Spinal cord (tissue), 10 donors: ENCODE measurements around the gene THRA. TPM values are rescaled to one million over a fixed set of nuclear protein-coding genes. Genes with fewer than 3 reads are reported as not detected.
"Not testable (repeated sequence)": the region's sequence is repeated elsewhere in the genome, so short reads cannot be mapped to it uniquely, and the experiment has no call there.

Experiments
- DNase-seq, 6 donors: peaks; one replicate each; pipeline versions ENCODE4 v3.0.0 to v3.0.0-alpha.2; 2013 to 2015; ENCODE audit warnings: low spot score in 6 of 6, low read depth in 4 of 6
- H3K27ac ChIP-seq: one replicate; pipeline ENCODE4 v1.5.1; 2013; ENCODE audit warnings: low read depth, low read length, control low read depth
- H3K27me3 ChIP-seq: one replicate; pipeline ENCODE4 v1.6.1; 2013; ENCODE audit warnings: low read length; ENCODE audit not compliant: control insufficient read depth, insufficient read depth
- H3K36me3 ChIP-seq: one replicate; pipeline ENCODE4 v1.6.1; 2013; ENCODE audit warnings: low read length; ENCODE audit not compliant: control insufficient read depth, insufficient read depth
- H3K4me1 ChIP-seq: one replicate; pipeline ENCODE4 v1.6.1; 2013; ENCODE audit warnings: low read length; ENCODE audit not compliant: control insufficient read depth, insufficient read depth
- H3K4me3 ChIP-seq: one replicate; pipeline ENCODE4 v1.5.1; 2013; ENCODE audit warnings: low read depth, low read length, control low read depth
- H3K9me3 ChIP-seq: one replicate; pipeline ENCODE4 v1.6.1; 2013; ENCODE audit warnings: low read length; ENCODE audit not compliant: control insufficient read depth, insufficient read depth
- WGBS: methylation state at CpG from one replicate; pipeline ENCODE4 v1.1.5; 2013; ENCODE audit warnings: missing lambda C conversion rate; ENCODE audit not compliant: insufficient coverage; 5-methylcytosine and 5-hydroxymethylcytosine counted together
- polyA plus RNA-seq, 2 donors: library from polyadenylated mRNA; unstranded; fragments of 120-200 nt; gene quantifications; one replicate each; pipeline ENCODE4 v1.2.1, GENCODE V29; 2013; ENCODE audit not compliant: insufficient read length in 2 of 2
- small RNA-seq: library from RNA; depleted of rRNA; stranded (forward); fragments of <200 nt; gene quantifications from one replicate; pipeline ENCODE3, GENCODE V24; 2014; ENCODE audit warnings: low replicate concordance
- total RNA-seq, 2 donors: library from RNA; depleted of rRNA in 1 of 2; stranded (reverse); fragments of 120-200 nt in 1 of 2; fragments of >200 nt in 1 of 2; gene quantifications; one replicate each; pipeline versions ENCODE4 v1.2.3 to v1.2.4, GENCODE V29; 2013 to 2014
- donor health status: healthy.

THRA gene
- total and polyA plus RNA-seq, 4 donors: 80.1 to 252 (median 197) TPM

- peak in 2 of 6 donors; percentile 66 to 86 for DNase-seq
- Histone ChIP-seq H3K36me3 (peaks cover 34% of the 10 kb centered on the region), H3K4me1 (peaks cover 18% of the 10 kb centered on the region), H3K27me3 (no peaks in the 10 kb centered on the region), H3K27ac (peak overlapping the region; percentile 75), H3K9me3 (no peaks in the 10 kb centered on the region), H3K4me3 (peak overlapping the region; percentile 58)
- 0% methylated on average over 1 of the region's 9 CpGs for WGBS
Observed at GRCh38 chr17:40124279-40125141, 61.7 kb downstream of the THRA start.

- whole genome bisulfite sequencing: no CpG with 5 or more reads among the region's 5 CpGs
- H3K27me3 ChIP-seq: no peaks in the 10 kb centered on the region
- H3K4me1 ChIP-seq: peaks cover 5% of the 10 kb centered on the region
- no peak for DNase-seq
- peaks cover 69% of the 10 kb centered on the region for H3K36me3 ChIP-seq
- no peak overlapping the region for H3K27ac ChIP-seq
- H3K9me3 ChIP-seq: no peaks in the 10 kb centered on the region
- H3K4me3 ChIP-seq: no peak overlapping the region
Observed at GRCh38 chr17:40129498-40129897, 66.7 kb downstream of the THRA start.

- no peak overlapping the region for H3K27ac ChIP-seq
- no peak overlapping the region for H3K4me3 ChIP-seq
- H3K9me3 ChIP-seq: no peaks in the 10 kb centered on the region
- 100% methylated on average over 1 of the region's 7 CpGs for WGBS
- H3K36me3 ChIP-seq: peaks cover 73% of the 10 kb centered on the region
- H3K27me3 ChIP-seq: no peaks in the 10 kb centered on the region
- H3K4me1 ChIP-seq: peaks cover 2% of the 10 kb centered on the region
- no peak for DNase-seq
Observed at GRCh38 chr17:40130352-40131042, 67.7 kb downstream of the THRA start.

- Histone ChIP-seq H3K36me3 (peaks cover 67% of the 10 kb centered on the region), H3K27me3 (no peaks in the 10 kb centered on the region), H3K4me1 (peaks cover 6% of the 10 kb centered on the region), H3K27ac (no peak overlapping the region), H3K9me3 (no peaks in the 10 kb centered on the region), H3K4me3 (no peak overlapping the region)
- WGBS: 94% methylated on average over 5 of the region's 7 CpGs
- DNase-seq: no peak
Observed at GRCh38 chr17:40134184-40134583, 71.4 kb downstream of the THRA start.

- Histone ChIP-seq H3K4me3 (no peak overlapping the region), H3K9me3 (no peaks in the 10 kb centered on the region), H3K27me3 (no peaks in the 10 kb centered on the region), H3K36me3 (peaks cover 59% of the 10 kb centered on the region), H3K4me1 (peaks cover 11% of the 10 kb centered on the region), H3K27ac (no peak overlapping the region)
- peak in 1 of 6 donors; percentile 4 for DNase-seq
- WGBS: 96% methylated on average over 3 of the region's 3 CpGs
Observed at GRCh38 chr17:40135817-40136216, 73.1 kb downstream of the THRA start.

- H3K9me3 ChIP-seq: no peaks in the 10 kb centered on the region
- 19% methylated on average over 10 of the region's 14 CpGs for WGBS
- peak overlapping the region; percentile 69 for H3K4me3 ChIP-seq
- H3K36me3 ChIP-seq: peaks cover 50% of the 10 kb centered on the region
- no peak for DNase-seq
- H3K27ac ChIP-seq: peak overlapping the region; percentile 99
- H3K27me3 ChIP-seq: no peaks in the 10 kb centered on the region
- peaks cover 11% of the 10 kb centered on the region for H3K4me1 ChIP-seq
Observed at GRCh38 chr17:40139566-40140058, 76.8 kb downstream of the THRA start.

- not testable (repeated sequence) for H3K27me3 ChIP-seq, H3K4me3 ChIP-seq, H3K9me3 ChIP-seq, H3K27ac ChIP-seq, DNase-seq
- Histone ChIP-seq H3K4me1 (peaks cover 16% of the 10 kb centered on the region), H3K36me3 (peaks cover 54% of the 10 kb centered on the region)
- WGBS: 100% methylated on average over 1 of the region's 3 CpGs
Observed at GRCh38 chr17:40143166-40143565, 80.4 kb downstream of the THRA start.

Small RNA genes within 50 kb of the gene (small RNA-seq; reads per million reads assigned to genes)
- gene SNORD124: 1,112 reads per million, percentile 99 among the genes with 10 or more reads in this experiment

Other genes with a start within 250 kb of the THRA start
- gene IKZF3, start 198.7 kb upstream of the THRA start, total RNA-seq: under 1 TPM; 0.17 to 0.30 TPM
- gene IKZF3, start 198.7 kb upstream of the THRA start, polyA plus RNA-seq: under 1 TPM; 0.08 to 0.20 TPM
- gene ZPBP2, start 194.8 kb upstream of the THRA start, total RNA-seq: not detected
- not detected for gene ZPBP2, start 194.8 kb upstream of the THRA start, polyA plus RNA-seq
- gene GSDMB, start 144.3 kb upstream of the THRA start, total RNA-seq: 1 to 10 TPM; 7.9 to 8.8 TPM
- 10 to 100 TPM; 11.3 to 26.2 TPM for gene GSDMB, start 144.3 kb upstream of the THRA start, polyA plus RNA-seq
- 100 to 1,000 TPM in 1 of 2 donors, 10 to 100 TPM in 1; 42.2 to 154 TPM for gene ORMDL3, start 135.4 kb upstream of the THRA start, total RNA-seq
- 10 to 100 TPM; 87.6 to 97.9 TPM for gene ORMDL3, start 135.4 kb upstream of the THRA start, polyA plus RNA-seq
- gene LRRC3C, start 135.2 kb upstream of the THRA start, total RNA-seq: not detected
- gene LRRC3C, start 135.2 kb upstream of the THRA start, polyA plus RNA-seq: not detected
- gene GSDMA, start 100.0 kb upstream of the THRA start, total RNA-seq: under 1 TPM in 1 of 2 donors, not detected in 1; 0.61 TPM
- gene GSDMA, start 100.0 kb upstream of the THRA start, polyA plus RNA-seq: under 1 TPM; 0.19 to 0.41 TPM
- 10 to 100 TPM; 54.3 to 85.0 TPM for gene PSMD3, start 82.2 kb upstream of the THRA start, total RNA-seq
- gene PSMD3, start 82.2 kb upstream of the THRA start, polyA plus RNA-seq: 100 to 1,000 TPM; 123 to 136 TPM
- under 1 TPM in 1 of 2 donors, not detected in 1; 0.59 TPM for gene CSF3, start 47.5 kb upstream of the THRA start, total RNA-seq
- not detected for gene CSF3, start 47.5 kb upstream of the THRA start, polyA plus RNA-seq
- 10 to 100 TPM; 50.3 to 50.7 TPM for gene MED24, start 8.6 kb upstream of the THRA start, total RNA-seq
- gene MED24, start 8.6 kb upstream of the THRA start, polyA plus RNA-seq: 100 to 1,000 TPM; 120 to 140 TPM
- 1 to 10 TPM; 3.3 to 3.5 TPM for gene NR1D1, start 37.6 kb downstream of the THRA start, total RNA-seq
- 10 to 100 TPM; 11.6 to 12.4 TPM for gene NR1D1, start 37.6 kb downstream of the THRA start, polyA plus RNA-seq
- gene MSL1, start 59.0 kb downstream of the THRA start, total RNA-seq: 100 to 1,000 TPM in 1 of 2 donors, 10 to 100 TPM in 1; 89.4 to 121 TPM
- 100 to 1,000 TPM; 166 to 168 TPM for gene MSL1, start 59.0 kb downstream of the THRA start, polyA plus RNA-seq
- 10 to 100 TPM; 52.0 to 68.4 TPM for gene CASC3, start 77.6 kb downstream of the THRA start, total RNA-seq
- gene CASC3, start 77.6 kb downstream of the THRA start, polyA plus RNA-seq: 100 to 1,000 TPM; 122 to 133 TPM
- gene RAPGEFL1, start 114.5 kb downstream of the THRA start, total RNA-seq: 10 to 100 TPM; 10.6 to 17.7 TPM
- gene RAPGEFL1, start 114.5 kb downstream of the THRA start, polyA plus RNA-seq: 10 to 100 TPM; 53.0 to 77.1 TPM
- 10 to 100 TPM; 10.7 to 13.2 TPM for gene WIPF2, start 156.3 kb downstream of the THRA start, total RNA-seq
- 10 to 100 TPM; 49.2 to 54.3 TPM for gene WIPF2, start 156.3 kb downstream of the THRA start, polyA plus RNA-seq
- 10 to 100 TPM in 1 of 2 donors, 1 to 10 TPM in 1; 6.7 to 10.3 TPM for gene CDC6, start 224.9 kb downstream of the THRA start, total RNA-seq
- 10 to 100 TPM; 11.7 to 12.9 TPM for gene CDC6, start 224.9 kb downstream of the THRA start, polyA plus RNA-seq
- 10 to 100 TPM; 10.2 to 22.7 TPM for gene RARA, start 246.2 kb downstream of the THRA start, total RNA-seq
- gene RARA, start 246.2 kb downstream of the THRA start, polyA plus RNA-seq: 10 to 100 TPM; 51.1 to 54.5 TPM